Measurements from ENCODE around the gene TRIP4.
"Not testable (repeated sequence)": the region's sequence is repeated elsewhere in the genome, so short reads cannot be mapped to it uniquely, and the experiment has no call there.

Gene TRIP4

GRCh38 chr15:64389036-64389435 is 1.4 kb downstream of the TRIP4 start:
- Histone ChIP-seq H3K36me3 (ENCODE audit: control insufficient read depth, insufficient read depth, low read length) (peaks cover 3% of the 10 kb centered on the region), H3K27me3 (ENCODE audit: control insufficient read depth, insufficient read depth, low read length) (no peaks in the 10 kb centered on the region), H3K4me3 (ENCODE audit: low read length) (no peak overlapping the region), H3K4me1 (ENCODE audit: control insufficient read depth, insufficient read depth, low read length) (peaks cover 4% of the 10 kb centered on the region), H3K27ac (ENCODE audit: low read depth, low read length) (no peak overlapping the region), H3K9ac (ENCODE audit: low read length) (no peak overlapping the region)

GRCh38 chr15:64392471-64392870 is 4.8 kb downstream of the TRIP4 start:
- not testable (repeated sequence) for H3K4me1 ChIP-seq (ENCODE audit: control insufficient read depth, insufficient read depth, low read length); H3K9ac ChIP-seq (ENCODE audit: low read length); H3K27ac ChIP-seq (ENCODE audit: low read depth, low read length); H3K27me3 ChIP-seq (ENCODE audit: control insufficient read depth, insufficient read depth, low read length); H3K4me3 ChIP-seq (ENCODE audit: low read length)
- peaks cover 10% of the 10 kb centered on the region for H3K36me3 ChIP-seq (ENCODE audit: control insufficient read depth, insufficient read depth, low read length)

- peaks cover 15% of the 10 kb centered on the region for H3K36me3 ChIP-seq (ENCODE audit: control insufficient read depth, insufficient read depth, low read length)
These were observed 9.2 kb downstream of the TRIP4 start for GRCh38 chr15:64396789-64397188.

GRCh38 chr15:64398575-64398974 is 10.9 kb downstream of the TRIP4 start:
- Histone ChIP-seq H3K27me3 (ENCODE audit: control insufficient read depth, insufficient read depth, low read length) (no peaks in the 10 kb centered on the region), H3K4me3 (ENCODE audit: low read length) (no peak overlapping the region), H3K4me1 (ENCODE audit: control insufficient read depth, insufficient read depth, low read length) (no peaks in the 10 kb centered on the region), H3K27ac (ENCODE audit: low read depth, low read length) (no peak overlapping the region), H3K36me3 (ENCODE audit: control insufficient read depth, insufficient read depth, low read length) (peaks cover 15% of the 10 kb centered on the region), H3K9ac (ENCODE audit: low read length) (no peak overlapping the region)

More at GRCh38 chr15:64396789-64397188, 9.2 kb downstream of the TRIP4 start:
- Histone ChIP-seq H3K9ac (ENCODE audit: low read length) (no peak overlapping the region), H3K4me1 (ENCODE audit: control insufficient read depth, insufficient read depth, low read length) (no peaks in the 10 kb centered on the region), H3K4me3 (ENCODE audit: low read length) (no peak overlapping the region), H3K27me3 (ENCODE audit: control insufficient read depth, insufficient read depth, low read length) (no peaks in the 10 kb centered on the region), H3K27ac (ENCODE audit: low read depth, low read length) (no peak overlapping the region)

- Histone ChIP-seq H3K27ac (ENCODE audit: low read depth, low read length) (no peak overlapping the region), H3K9ac (ENCODE audit: low read length) (no peak overlapping the region), H3K36me3 (ENCODE audit: control insufficient read depth, insufficient read depth, low read length) (peaks cover 9% of the 10 kb centered on the region), H3K4me1 (ENCODE audit: control insufficient read depth, insufficient read depth, low read length) (no peaks in the 10 kb centered on the region), H3K4me3 (ENCODE audit: low read length) (no peak overlapping the region), H3K27me3 (ENCODE audit: control insufficient read depth, insufficient read depth, low read length) (no peaks in the 10 kb centered on the region)
These were observed 12.9 kb downstream of the TRIP4 start for GRCh38 chr15:64400583-64400982.

GRCh38 chr15:64412216-64412615 is 24.6 kb downstream of the TRIP4 start:
- Histone ChIP-seq H3K9ac (ENCODE audit: low read length) (no peak overlapping the region), H3K36me3 (ENCODE audit: control insufficient read depth, insufficient read depth, low read length) (peaks cover 3% of the 10 kb centered on the region), H3K4me3 (ENCODE audit: low read length) (no peak overlapping the region), H3K4me1 (ENCODE audit: control insufficient read depth, insufficient read depth, low read length) (no peaks in the 10 kb centered on the region), H3K27me3 (ENCODE audit: control insufficient read depth, insufficient read depth, low read length) (no peaks in the 10 kb centered on the region), H3K27ac (ENCODE audit: low read depth, low read length) (no peak overlapping the region)

- no peak overlapping the region for H3K9ac ChIP-seq (ENCODE audit: low read length)
- no peaks in the 10 kb centered on the region for H3K27me3 ChIP-seq (ENCODE audit: control insufficient read depth, insufficient read depth, low read length)
- H3K4me3 ChIP-seq (ENCODE audit: low read length), result no peak overlapping the region
- H3K4me1 ChIP-seq (ENCODE audit: control insufficient read depth, insufficient read depth, low read length), result no peaks in the 10 kb centered on the region
- no peak overlapping the region for H3K27ac ChIP-seq (ENCODE audit: low read depth, low read length)
- H3K36me3 ChIP-seq (ENCODE audit: control insufficient read depth, insufficient read depth, low read length), result peaks cover 15% of the 10 kb centered on the region
These were observed 35.1 kb downstream of the TRIP4 start for GRCh38 chr15:64422697-64423096.

- H3K4me3 ChIP-seq (ENCODE audit: low read length), result no peak overlapping the region
- H3K27ac ChIP-seq (ENCODE audit: low read depth, low read length), result no peak overlapping the region
- no peaks in the 10 kb centered on the region for H3K4me1 ChIP-seq (ENCODE audit: control insufficient read depth, insufficient read depth, low read length)
- H3K27me3 ChIP-seq (ENCODE audit: control insufficient read depth, insufficient read depth, low read length), result no peaks in the 10 kb centered on the region
- H3K36me3 ChIP-seq (ENCODE audit: control insufficient read depth, insufficient read depth, low read length), result peaks cover 11% of the 10 kb centered on the region
- H3K9ac ChIP-seq (ENCODE audit: low read length), result no peak overlapping the region
These were observed 36.3 kb downstream of the TRIP4 start for GRCh38 chr15:64423970-64424369.

- Histone ChIP-seq H3K4me3 (ENCODE audit: low read length) (no peak overlapping the region), H3K36me3 (ENCODE audit: control insufficient read depth, insufficient read depth, low read length) (peaks cover 11% of the 10 kb centered on the region), H3K4me1 (ENCODE audit: control insufficient read depth, insufficient read depth, low read length) (no peaks in the 10 kb centered on the region), H3K27ac (ENCODE audit: low read depth, low read length) (no peak overlapping the region), H3K27me3 (ENCODE audit: control insufficient read depth, insufficient read depth, low read length) (no peaks in the 10 kb centered on the region), H3K9ac (ENCODE audit: low read length) (no peak overlapping the region)
These were observed 37.6 kb downstream of the TRIP4 start for GRCh38 chr15:64425221-64425620.

- H3K27ac ChIP-seq (ENCODE audit: low read depth, low read length), result no peak overlapping the region
- H3K4me1 ChIP-seq (ENCODE audit: control insufficient read depth, insufficient read depth, low read length), result no peaks in the 10 kb centered on the region
- peaks cover 9% of the 10 kb centered on the region for H3K36me3 ChIP-seq (ENCODE audit: control insufficient read depth, insufficient read depth, low read length)
- no peaks in the 10 kb centered on the region for H3K27me3 ChIP-seq (ENCODE audit: control insufficient read depth, insufficient read depth, low read length)
- no peak overlapping the region for H3K4me3 ChIP-seq (ENCODE audit: low read length)
- no peak overlapping the region for H3K9ac ChIP-seq (ENCODE audit: low read length)
These were observed 39.3 kb downstream of the TRIP4 start for GRCh38 chr15:64426845-64427465.

- Histone ChIP-seq H3K27me3 (ENCODE audit: control insufficient read depth, insufficient read depth, low read length) (no peaks in the 10 kb centered on the region), H3K9ac (ENCODE audit: low read length) (no peak overlapping the region), H3K27ac (ENCODE audit: low read depth, low read length) (no peak overlapping the region), H3K4me3 (ENCODE audit: low read length) (no peak overlapping the region), H3K4me1 (ENCODE audit: control insufficient read depth, insufficient read depth, low read length) (no peaks in the 10 kb centered on the region), H3K36me3 (ENCODE audit: control insufficient read depth, insufficient read depth, low read length) (peaks cover 9% of the 10 kb centered on the region)
These were observed 41.8 kb downstream of the TRIP4 start for GRCh38 chr15:64429448-64429847.

GRCh38 chr15:64430000-64430735 is 42.5 kb downstream of the TRIP4 start:
- Histone ChIP-seq H3K27ac (ENCODE audit: low read depth, low read length) (peak overlapping the region; percentile 39), H3K9ac (ENCODE audit: low read length) (no peak overlapping the region), H3K4me3 (ENCODE audit: low read length) (no peak overlapping the region), H3K36me3 (ENCODE audit: control insufficient read depth, insufficient read depth, low read length) (peaks cover 6% of the 10 kb centered on the region), H3K27me3 (ENCODE audit: control insufficient read depth, insufficient read depth, low read length) (no peaks in the 10 kb centered on the region), H3K4me1 (ENCODE audit: control insufficient read depth, insufficient read depth, low read length) (no peaks in the 10 kb centered on the region)

- no peaks in the 10 kb centered on the region for H3K36me3 ChIP-seq (ENCODE audit: control insufficient read depth, insufficient read depth, low read length)
- H3K27me3 ChIP-seq (ENCODE audit: control insufficient read depth, insufficient read depth, low read length), result no peaks in the 10 kb centered on the region
- no peak overlapping the region for H3K27ac ChIP-seq (ENCODE audit: low read depth, low read length)
- no peak overlapping the region for H3K4me3 ChIP-seq (ENCODE audit: low read length)
- no peak overlapping the region for H3K9ac ChIP-seq (ENCODE audit: low read length)
- H3K4me1 ChIP-seq (ENCODE audit: control insufficient read depth, insufficient read depth, low read length), result no peaks in the 10 kb centered on the region
These were observed 50.3 kb downstream of the TRIP4 start for GRCh38 chr15:64437982-64438381.
